Kidney (tissue), 14 donors: ENCODE results near the gene RSU1. TPM values are rescaled to one million over a fixed set of nuclear protein-coding genes. Genes with fewer than 3 reads are reported as not detected.

Source experiments
- DNase-seq, 5 donors: peaks; one replicate each; pipeline ENCODE4 v3.0.0-alpha.2; 2013 to 2020
- FAIRE-seq: peaks from 2 replicates; lab custom pipeline; 2012; peaks lifted over from hg19 to GRCh38; lab: Jason Lieb, UNC
- H3K27ac ChIP-seq, 2 donors: one replicate each; pipeline ENCODE4 v1.7.0; 2013; ENCODE audit warnings: low read depth in 2 of 2, low read length in 2 of 2, inconsistent platforms in 1 of 2
- H3K27me3 ChIP-seq: one replicate; pipeline ENCODE4 v1.7.1; 2013; ENCODE audit warnings: low read length, inconsistent platforms; ENCODE audit not compliant: control insufficient read depth, insufficient read depth
- H3K36me3 ChIP-seq, 3 donors: one replicate each; pipeline versions ENCODE4 v1.7.0 to v1.7.1; 2013; ENCODE audit warnings: low read length in 3 of 3, control low read depth in 1 of 3, inconsistent platforms in 1 of 3; ENCODE audit not compliant: insufficient read depth in 3 of 3, control insufficient read depth in 2 of 3
- H3K4me1 ChIP-seq, 3 donors: one replicate each; pipeline versions ENCODE4 v1.7.0 to v1.7.1; 2013; ENCODE audit warnings: low read length in 3 of 3, inconsistent platforms in 1 of 3, low read depth in 1 of 3; ENCODE audit not compliant: control insufficient read depth in 2 of 3, insufficient read depth in 2 of 3
- H3K4me3 ChIP-seq, 3 donors: one replicate each; pipeline versions ENCODE4 v1.7.0 to v1.8.1; 2013; ENCODE audit warnings: low read length in 3 of 3, control low read depth in 1 of 3, inconsistent platforms in 1 of 3
- H3K9ac ChIP-seq, 3 donors: one replicate each; pipeline versions ENCODE4 v1.7.0 to v1.7.1; 2013; ENCODE audit warnings: low read length in 3 of 3, control low read depth in 1 of 3, inconsistent platforms in 1 of 3
- H3K9me3 ChIP-seq, 3 donors: one replicate each; pipeline versions ENCODE4 v1.7.0 to v1.7.1; 2013; ENCODE audit warnings: low read length in 3 of 3, control low read depth in 1 of 3, inconsistent platforms in 1 of 3; ENCODE audit not compliant: control insufficient read depth in 2 of 3, insufficient read depth in 1 of 3
- CTCF ChIP-seq: IDR thresholded peaks from 3 replicates; pipeline ENCODE4 v1.5.1; 2012; ENCODE audit warnings: mild to moderate bottlenecking, moderate library complexity, borderline replicate concordance; ENCODE audit not compliant: insufficient read depth; ENCODE audit errors: extremely low read depth
- intact Hi-C: fragments of 100-400 bp; cut with DNase I; formaldehyde crosslinking; loops from one replicate; pipeline ENCODE4 v1.11.1; 2022
- polyA plus RNA-seq: library from polyadenylated mRNA; stranded (reverse); fragments of 350-450 nt; fragmentation: Illumina TruSeq; extraction: RNeasy Lipid Tissue Mini Kit (QIAGEN cat#74804); gene quantifications from one replicate; pipeline ENCODE4 v1.2.3, GENCODE V29; 2014; ENCODE audit warnings: low read depth, low replicate concordance; ENCODE audit not compliant: insufficient read depth
- total RNA-seq: library from RNA; stranded (reverse); fragmentation: NEBNext Ultra II Directional; extraction: Animal tissue kit (Norgen Biotek cat#: 25700); gene quantifications from one replicate; pipeline ENCODE4 v1.2.1, GENCODE V29; 2021
- donor health status: control.
- donor health status: control.
- donor health status: control.
- donor health status: control.
- donor health status: control.
- donor health status: DM: yes; HTN: yes; CAD: no.
- donor health status: Normal renal cell carcinoma (clear cell type).

The RSU1 gene
- total and polyA plus RNA-seq, 2 donors from 2014 or later: 44.6 to 72.4 TPM

- no peak for DNase-seq
- no peaks in the 10 kb centered on the region for H3K36me3 ChIP-seq
- no peaks in the 10 kb centered on the region for H3K9me3 ChIP-seq
- no peak for TF ChIP-seq CTCF
- no peaks in the 10 kb centered on the region for H3K27me3 ChIP-seq
- H3K4me3 ChIP-seq: no peak overlapping the region
- intact Hi-C loops: no loop called here
- no peaks in the 10 kb centered on the region for H3K4me1 ChIP-seq
- H3K9ac ChIP-seq: no peak overlapping the region
- H3K27ac ChIP-seq: no peak overlapping the region
- no peak for FAIRE-seq
Measured at GRCh38 chr10:16602104-16602775, 215.0 kb downstream of the RSU1 start.

- no peak overlapping the region for H3K9ac ChIP-seq
- intact Hi-C loops: no loop called here
- H3K4me1 ChIP-seq: no peaks in the 10 kb centered on the region
- DNase-seq (no peak), FAIRE-seq (no peak)
- no peak overlapping the region for H3K27ac ChIP-seq
- no peak overlapping the region for H3K4me3 ChIP-seq
- no peak for TF ChIP-seq CTCF
- H3K27me3 ChIP-seq: no peaks in the 10 kb centered on the region
- H3K36me3 ChIP-seq: no peaks in the 10 kb centered on the region
- H3K9me3 ChIP-seq: no peaks in the 10 kb centered on the region
Measured at GRCh38 chr10:16599662-16600061, 217.6 kb downstream of the RSU1 start.

- no peak for DNase-seq
- FAIRE-seq: no peak
- H3K9me3 ChIP-seq: no peaks in the 10 kb centered on the region
- no peak for TF ChIP-seq CTCF
- H3K4me3 ChIP-seq: no peak overlapping the region
- H3K27me3 ChIP-seq: no peaks in the 10 kb centered on the region
- intact Hi-C loops: no loop called here
- no peak overlapping the region for H3K27ac ChIP-seq
- H3K36me3 ChIP-seq: no peaks in the 10 kb centered on the region
- H3K9ac ChIP-seq: no peak overlapping the region
- H3K4me1 ChIP-seq: no peaks in the 10 kb centered on the region
Measured at GRCh38 chr10:16597656-16598055, 219.6 kb downstream of the RSU1 start.

GRCh38 chr10:16592378-16592777 lies 224.8 kb downstream of the RSU1 start:
- Histone ChIP-seq H3K4me1 (no peaks in the 10 kb centered on the region), H3K9ac (no peak overlapping the region), H3K36me3 (peaks cover 0 to 2% (median 0%) of the 10 kb centered on the region in 3 donors), H3K27ac (no peak overlapping the region), H3K27me3 (no peaks in the 10 kb centered on the region), H3K4me3 (no peak overlapping the region), H3K9me3 (no peaks in the 10 kb centered on the region)
- intact Hi-C loops: no loop called here
- FAIRE-seq (no peak), DNase-seq (no peak)
- TF ChIP-seq CTCF: no peak
